ENCODE results near the gene TRIO. TPM values are rescaled to one million over a fixed set of nuclear protein-coding genes. Genes with fewer than 3 reads are reported as not detected.

TRIO gene
- total RNA-seq, 1 experiment from 2014 or later, result 99.8 TPM

GRCh38 chr5:14491015-14491915 is 348.1 kb downstream of the TRIO start:
- Histone ChIP-seq H3K4me3 (ENCODE audit: low read depth, low read length, poor library complexity, severe bottlenecking) (no peak overlapping the region), H3K9me3 (ENCODE audit: low read depth, low read length, poor library complexity, severe bottlenecking) (no peaks in the 10 kb centered on the region), H3K27ac (ENCODE audit: low read depth, low read length, poor library complexity, severe bottlenecking) (no peak overlapping the region), H3K4me1 (ENCODE audit: insufficient read depth, low read length, poor library complexity, severe bottlenecking) (no peaks in the 10 kb centered on the region), H3K36me3 (ENCODE audit: insufficient read depth, low read length, poor library complexity, severe bottlenecking) (peaks cover 17% of the 10 kb centered on the region), H3K27me3 (replicated peaks; ENCODE audit: insufficient read depth, low read depth, low read length, poor library complexity) (no peaks in the 10 kb centered on the region)
- intact Hi-C loops (cut with micrococcal nuclease; ENCODE audit: unreplicated experiment), result no loop called here
- TF ChIP-seq CTCF (conservative IDR thresholded peaks at IDR 0.05; ENCODE audit: low read depth, low read length) (no peak), EZH2 (IDR thresholded peaks at IDR 0.05; ENCODE audit: borderline replicate concordance, low read depth, low read length, poor library complexity, severe bottlenecking) (no peak)
- BruUV-seq (replicated peaks), result no TSS peak
- DNase-seq (ENCODE audit: low spot score), result no peak
- ChIA-PET CTCF (no interaction called here), POLR2A (ENCODE audit: low non-redundant PET) (no interaction called here)

- peaks cover 16% of the 10 kb centered on the region for H3K36me3 ChIP-seq (ENCODE audit: insufficient read depth, low read length, poor library complexity, severe bottlenecking)
- no peak for DNase-seq (ENCODE audit: low spot score)
- no peak overlapping the region for H3K27ac ChIP-seq (ENCODE audit: low read depth, low read length, poor library complexity, severe bottlenecking)
- ChIA-PET CTCF (no interaction called here), POLR2A (ENCODE audit: low non-redundant PET) (no interaction called here)
- H3K27me3 ChIP-seq (replicated peaks; ENCODE audit: insufficient read depth, low read depth, low read length, poor library complexity), result no peaks in the 10 kb centered on the region
- BruUV-seq (replicated peaks), result no TSS peak
- no peak overlapping the region for H3K4me3 ChIP-seq (ENCODE audit: low read depth, low read length, poor library complexity, severe bottlenecking)
- H3K9me3 ChIP-seq (ENCODE audit: low read depth, low read length, poor library complexity, severe bottlenecking), result no peaks in the 10 kb centered on the region
- no peaks in the 10 kb centered on the region for H3K4me1 ChIP-seq (ENCODE audit: insufficient read depth, low read length, poor library complexity, severe bottlenecking)
- TF ChIP-seq EZH2 (IDR thresholded peaks at IDR 0.05; ENCODE audit: borderline replicate concordance, low read depth, low read length, poor library complexity, severe bottlenecking), result no peak
- TF ChIP-seq CTCF (conservative IDR thresholded peaks at IDR 0.05; ENCODE audit: low read depth, low read length), result no peak
- intact Hi-C loops (cut with micrococcal nuclease; ENCODE audit: unreplicated experiment), result no loop called here
Observed at GRCh38 chr5:14492331-14492964, 349.3 kb downstream of the TRIO start.

GRCh38 chr5:14495301-14495700 is 352.2 kb downstream of the TRIO start:
- Histone ChIP-seq H3K36me3 (ENCODE audit: insufficient read depth, low read length, poor library complexity, severe bottlenecking) (peaks cover 18% of the 10 kb centered on the region), H3K27me3 (replicated peaks; ENCODE audit: insufficient read depth, low read depth, low read length, poor library complexity) (no peaks in the 10 kb centered on the region), H3K9me3 (ENCODE audit: low read depth, low read length, poor library complexity, severe bottlenecking) (no peaks in the 10 kb centered on the region), H3K4me1 (ENCODE audit: insufficient read depth, low read length, poor library complexity, severe bottlenecking) (no peaks in the 10 kb centered on the region), H3K27ac (ENCODE audit: low read depth, low read length, poor library complexity, severe bottlenecking) (no peak overlapping the region), H3K4me3 (ENCODE audit: low read depth, low read length, poor library complexity, severe bottlenecking) (no peak overlapping the region)
- TF ChIP-seq CTCF (conservative IDR thresholded peaks at IDR 0.05; ENCODE audit: low read depth, low read length), result no peak
- no peak for TF ChIP-seq EZH2 (IDR thresholded peaks at IDR 0.05; ENCODE audit: borderline replicate concordance, low read depth, low read length, poor library complexity, severe bottlenecking)
- ChIA-PET CTCF (no interaction called here), POLR2A (ENCODE audit: low non-redundant PET) (no interaction called here)
- DNase-seq (ENCODE audit: low spot score), result no peak
- no TSS peak for BruUV-seq (replicated peaks)
- intact Hi-C loops (cut with micrococcal nuclease; ENCODE audit: unreplicated experiment), result no loop called here

All from A673 (cell line).